Thyroid gland (tissue), 4 donors: ENCODE data around the gene B3GAT1. TPM values are rescaled to one million over a fixed set of nuclear protein-coding genes. Genes with fewer than 3 reads are reported as not detected.
"Not testable (repeated sequence)": the region's sequence is repeated elsewhere in the genome, so short reads cannot be mapped to it uniquely, and the experiment has no call there.

Experiments
- DNase-seq, 2 donors: peaks; one replicate each; pipeline ENCODE4 v3.0.0-alpha.2; 2019
- H3K27ac ChIP-seq, 3 donors: fragments of 200-600 bp; sonication (generic); 1 replicate in 2 of 3; 2 replicates in 1 of 3; pipeline ENCODE4 v1.5.1; 2016 to 2019; ENCODE audit warnings: mild to moderate bottlenecking in 1 of 3, moderate library complexity in 1 of 3
- H3K27me3 ChIP-seq: fragments of 200-600 bp; sonication (generic); one replicate; pipeline ENCODE4 v1.5.1; 2019
- H3K36me3 ChIP-seq, 2 donors: fragments of 200-600 bp; sonication (generic); one replicate each; pipeline ENCODE4 v1.5.1; 2016 to 2019
- H3K4me1 ChIP-seq, 2 donors: fragments of 200-600 bp; sonication (generic); one replicate each; pipeline ENCODE4 v1.5.1; 2017 to 2019
- H3K4me3 ChIP-seq, 3 donors: fragments of 200-600 bp; sonication (generic); replicated peaks in 1 of 3; 1 replicate in 2 of 3; 2 replicates in 1 of 3; pipeline ENCODE4 v1.5.1; 2016; ENCODE audit warnings: mild to moderate bottlenecking in 1 of 3
- H3K9me3 ChIP-seq: fragments of 200-600 bp; sonication (generic); one replicate; pipeline ENCODE4 v1.5.1; 2017
- POLR2A ChIP-seq, 2 donors: fragments of 450-650 bp; IDR thresholded peaks; one replicate each; pipeline ENCODE4 v1.6.1; 2017; ENCODE audit warnings: antibody characterized with exemption in 2 of 2, mild to moderate bottlenecking in 2 of 2, moderate library complexity in 1 of 2
- WGBS, 2 donors: methylation state at CpG; one replicate each; pipeline ENCODE4 v1.1.5; 2017; 5-methylcytosine and 5-hydroxymethylcytosine counted together
- intact Hi-C: fragments of 100-400 bp; cut with DNase I; formaldehyde crosslinking; loops from one replicate; pipeline ENCODE4 v1.15.1; 2023
- total RNA-seq, 4 donors: library from RNA; depleted of rRNA; stranded (reverse); fragments of >200 nt; gene quantifications; one replicate each; pipeline ENCODE4 v1.2.3, GENCODE V29; 2016
- TF ChIP-seq, protein P1 (sequence below), 6 experiments: fragments of 200-600 bp in 3 of 6; fragments of 450-650 bp in 3 of 6; sonication (generic) in 3 of 6; IDR thresholded peaks; one replicate each; pipeline ENCODE4 v1.5.1; 2016 to 2019; ENCODE audit warnings: antibody characterized with exemption in 6 of 6, mild to moderate bottlenecking in 2 of 6, inconsistent platforms in 1 of 6, moderate library complexity in 1 of 6

B3GAT1 gene
- total RNA-seq, 4 donors from 2014 or later, result 4.0 to 6.7 (median 5.7) TPM

- no peak for DNase-seq
These were observed 62.8 kb downstream of the B3GAT1 start for GRCh38 chr11:134349109-134349801.

GRCh38 chr11:134347441-134347840, 64.6 kb downstream of the B3GAT1 start:
- DNase-seq, result no peak
- intact Hi-C loops, result no loop called here
- peaks cover 0 to 7% of the 10 kb centered on the region in 2 donors for H3K4me1 ChIP-seq
- WGBS, 2 donors, result 86% methylated on average over 10 of the region's 10 CpGs
- TF ChIP-seq, protein P1, sequence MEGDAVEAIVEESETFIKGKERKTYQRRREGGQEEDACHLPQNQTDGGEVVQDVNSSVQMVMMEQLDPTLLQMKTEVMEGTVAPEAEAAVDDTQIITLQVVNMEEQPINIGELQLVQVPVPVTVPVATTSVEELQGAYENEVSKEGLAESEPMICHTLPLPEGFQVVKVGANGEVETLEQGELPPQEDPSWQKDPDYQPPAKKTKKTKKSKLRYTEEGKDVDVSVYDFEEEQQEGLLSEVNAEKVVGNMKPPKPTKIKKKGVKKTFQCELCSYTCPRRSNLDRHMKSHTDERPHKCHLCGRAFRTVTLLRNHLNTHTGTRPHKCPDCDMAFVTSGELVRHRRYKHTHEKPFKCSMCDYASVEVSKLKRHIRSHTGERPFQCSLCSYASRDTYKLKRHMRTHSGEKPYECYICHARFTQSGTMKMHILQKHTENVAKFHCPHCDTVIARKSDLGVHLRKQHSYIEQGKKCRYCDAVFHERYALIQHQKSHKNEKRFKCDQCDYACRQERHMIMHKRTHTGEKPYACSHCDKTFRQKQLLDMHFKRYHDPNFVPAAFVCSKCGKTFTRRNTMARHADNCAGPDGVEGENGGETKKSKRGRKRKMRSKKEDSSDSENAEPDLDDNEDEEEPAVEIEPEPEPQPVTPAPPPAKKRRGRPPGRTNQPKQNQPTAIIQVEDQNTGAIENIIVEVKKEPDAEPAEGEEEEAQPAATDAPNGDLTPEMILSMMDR (IDR thresholded peaks at IDR 0.05), result no peak
- TF ChIP-seq POLR2A (IDR thresholded peaks at IDR 0.05), result no peak
- H3K27me3 ChIP-seq, result no peaks in the 10 kb centered on the region
- H3K9me3 ChIP-seq, result no peaks in the 10 kb centered on the region
- H3K4me3 ChIP-seq, result no peak overlapping the region
- no peak overlapping the region for H3K27ac ChIP-seq
- H3K36me3 ChIP-seq, result no peaks in the 10 kb centered on the region

More at GRCh38 chr11:134349109-134349801, 62.8 kb downstream of the B3GAT1 start:
- Histone ChIP-seq H3K4me3 (no peak overlapping the region), H3K27ac (no peak overlapping the region), H3K36me3 (no peaks in the 10 kb centered on the region), H3K4me1 (peaks cover 0 to 7% of the 10 kb centered on the region in 2 donors), H3K9me3 (no peaks in the 10 kb centered on the region), H3K27me3 (no peaks in the 10 kb centered on the region)
- TF ChIP-seq POLR2A (IDR thresholded peaks at IDR 0.05), result no peak
- TF ChIP-seq, protein P1 (IDR thresholded peaks at IDR 0.05), result no peak
- intact Hi-C loops, result no loop called here
- WGBS, 2 donors, result 76 to 84% methylated on average over 6 of the region's 6 CpGs

DNA sequence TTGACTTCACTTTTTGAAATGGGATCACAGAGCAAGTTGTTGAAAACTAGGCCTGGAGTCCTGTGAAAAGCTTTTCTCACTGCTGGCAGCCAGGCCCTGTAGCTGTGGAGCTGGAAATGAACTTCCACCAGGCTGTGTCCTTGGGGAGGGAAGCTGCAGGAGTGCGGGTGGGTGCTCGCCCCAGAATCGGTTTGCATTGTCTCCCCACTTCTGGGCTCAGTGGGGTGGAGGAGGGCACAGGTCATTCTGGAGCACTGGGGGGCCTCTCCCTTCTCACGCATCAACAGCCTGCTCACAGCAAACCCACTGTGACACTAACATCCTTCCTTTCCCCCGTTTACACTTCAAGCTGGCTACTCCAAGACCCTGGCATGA, 65.1 kb downstream of the B3GAT1 start:
- Histone ChIP-seq H3K36me3 (no peaks in the 10 kb centered on the region), H3K4me1 (peaks cover 0 to 7% of the 10 kb centered on the region in 2 donors), H3K4me3 (no peak overlapping the region), H3K9me3 (no peaks in the 10 kb centered on the region), H3K27me3 (no peaks in the 10 kb centered on the region), H3K27ac (no peak overlapping the region)
- WGBS, 2 donors, result 78 to 80% methylated on average over 4 to 5 of the region's 5 CpGs
- intact Hi-C loops, result no loop called here
- TF ChIP-seq, protein P1 (IDR thresholded peaks at IDR 0.05), result no peak
- no peak for DNase-seq

- TF ChIP-seq, protein P1 (IDR thresholded peaks at IDR 0.05), result no peak
- TF ChIP-seq POLR2A (IDR thresholded peaks at IDR 0.05), result no peak
- Histone ChIP-seq H3K27ac (no peak overlapping the region), H3K4me1 (peaks cover 0 to 7% of the 10 kb centered on the region in 2 donors), H3K27me3 (no peaks in the 10 kb centered on the region), H3K4me3 (no peak overlapping the region), H3K36me3 (no peaks in the 10 kb centered on the region), H3K9me3 (no peaks in the 10 kb centered on the region)
- intact Hi-C loops, result no loop called here
- WGBS, 2 donors, result 62 to 63% methylated on average over 17 to 22 of the region's 22 CpGs
- DNase-seq, result peak; percentile 34 to 39
These were observed 65.7 kb downstream of the B3GAT1 start for GRCh38 chr11:134346101-134346975.

GRCh38 chr11:134345237-134345550, 66.8 kb downstream of the B3GAT1 start:
- no peak for DNase-seq
- WGBS, 2 donors, result 94 to 100% methylated on average over 1 to 4 of the region's 4 CpGs
- Histone ChIP-seq H3K4me1 (peaks cover 0 to 7% of the 10 kb centered on the region in 2 donors), H3K4me3 (no peak overlapping the region), H3K27ac (no peak overlapping the region), H3K27me3 (no peaks in the 10 kb centered on the region), H3K9me3 (no peaks in the 10 kb centered on the region), H3K36me3 (no peaks in the 10 kb centered on the region)
- intact Hi-C loops, result no loop called here
- no peak for TF ChIP-seq POLR2A (IDR thresholded peaks at IDR 0.05)
- TF ChIP-seq, protein P1 (IDR thresholded peaks at IDR 0.05), result no peak

GRCh38 chr11:134344497-134345236, 67.4 kb downstream of the B3GAT1 start:
- H3K36me3 ChIP-seq, H3K27ac ChIP-seq, intact Hi-C loops, H3K9me3 ChIP-seq, DNase-seq, H3K4me1 ChIP-seq, H3K27me3 ChIP-seq, H3K4me3 ChIP-seq: not testable (repeated sequence)
- WGBS, 2 donors, result 91 to 96% methylated on average over 5 to 19 of the region's 28 CpGs
